Transverse colon (tissue), 4 donors: Measurements from ENCODE around the gene FMNL2. TPM values are rescaled to one million over a fixed set of nuclear protein-coding genes. Genes with fewer than 3 reads are reported as not detected.

Experiments used
- DNase-seq: peaks from one replicate; pipeline ENCODE4 v3.0.0-alpha.2; 2019
- H3K27ac ChIP-seq, 4 donors: fragments of 200-600 bp; sonication (generic); 2 replicates each; pipeline ENCODE4 v1.5.1; 2016 to 2018; ENCODE audit warnings: inconsistent platforms in 4 of 4
- H3K27me3 ChIP-seq: fragments of 200-600 bp; sonication (generic); 2 replicates; pipeline ENCODE4 v1.5.1; 2017; ENCODE audit warnings: inconsistent platforms
- H3K36me3 ChIP-seq, 4 donors: fragments of 200-600 bp; sonication (generic); 2 replicates each; pipeline ENCODE4 v1.5.1; 2017 to 2019; ENCODE audit warnings: inconsistent platforms in 4 of 4
- H3K4me1 ChIP-seq, 4 donors: fragments of 200-600 bp; sonication (generic); 2 replicates each; pipeline ENCODE4 v1.5.1; 2017 to 2020; ENCODE audit warnings: inconsistent platforms in 4 of 4
- H3K4me3 ChIP-seq, 4 donors: fragments of 200-600 bp; sonication (generic); 1 replicate in 1 of 4; 2 replicates in 3 of 4; pipeline versions ENCODE4 v1.5.1 to v1.6.1; 2017 to 2019; ENCODE audit warnings: inconsistent platforms in 4 of 4
- H3K9me3 ChIP-seq, 2 donors: fragments of 200-600 bp; sonication (generic); 2 replicates each; pipeline ENCODE4 v1.5.1; 2017 to 2019; ENCODE audit warnings: inconsistent platforms in 2 of 2
- CTCF ChIP-seq, 5 experiments: fragments of 200-600 bp in 3 of 5; fragments of 450-650 bp in 2 of 5; sonication (generic) in 3 of 5; IDR thresholded peaks; 1 replicate in 2 of 5; 2 replicates in 3 of 5; pipeline ENCODE4 v1.5.1; 2016 to 2017; ENCODE audit warnings: antibody characterized with exemption in 5 of 5, inconsistent platforms in 3 of 5, mild to moderate bottlenecking in 2 of 5, moderate library complexity in 1 of 5
- EP300 ChIP-seq: sonication (generic); formaldehyde crosslinking; IDR thresholded peaks from one replicate; pipeline ENCODE4 v1.6.1; 2017; ENCODE audit warnings: antibody characterized with exemption, low read depth
- POLR2A ChIP-seq: fragments of 450-650 bp; IDR thresholded peaks from one replicate; pipeline ENCODE4 v1.6.1; 2016; ENCODE audit warnings: antibody characterized with exemption, mild to moderate bottlenecking, moderate library complexity
- POLR2AphosphoS5 ChIP-seq, 3 donors: sonication (generic); formaldehyde crosslinking; IDR thresholded peaks; one replicate each; pipeline ENCODE4 v1.6.1; 2016; ENCODE audit warnings: antibody characterized with exemption in 3 of 3
- WGBS, 2 donors: methylation state at CpG; one replicate each; pipeline ENCODE4 v1.1.5; 2018; ENCODE audit warnings: low coverage in 1 of 2; 5-methylcytosine and 5-hydroxymethylcytosine counted together
- in situ Hi-C, 4 donors: fragments of 200-750 bp; cut with MboI; loops; one replicate each; pipeline versions ENCODE4 v1.15.0 to v1.15.1; 2017; ENCODE audit warnings: low sequenced_read_pairs in 3 of 4, low pct_ligation_motif_present in 1 of 4, low pct_unique_long_range_greater_than_20kb in 1 of 4
- intact Hi-C: fragments of 100-400 bp; cut with DNase I; formaldehyde crosslinking; loops from one replicate; pipeline ENCODE4 v1.15.1; 2023; ENCODE audit warnings: low total_unique reads
- total RNA-seq, 4 donors: library from RNA; depleted of rRNA; stranded (reverse); fragments of >200 nt; gene quantifications; one replicate each; pipeline ENCODE4 v1.1.0, GENCODE V29; 2016

Gene FMNL2
- total RNA-seq, 4 donors from 2014 or later, result 9.2 to 31.4 (median 23.9) TPM

- peak in 2 of 3 donors; percentile 24 to 55 for TF ChIP-seq POLR2AphosphoS5 (IDR thresholded peaks at IDR 0.05)
- no peak for TF ChIP-seq EP300
- DNase-seq, result no peak
- in situ Hi-C loops, result no loop called here
Observed at GRCh38 chr2:152499896-152500735, 165.1 kb downstream of the FMNL2 start.

GRCh38 chr2:152500772-152501171 is 165.8 kb downstream of the FMNL2 start:
- Histone ChIP-seq H3K9me3 (no peaks in the 10 kb centered on the region), H3K4me3 (no peak overlapping the region), H3K27me3 (no peaks in the 10 kb centered on the region), H3K27ac (peak overlapping the region; percentile 23 to 71 (median 70)), H3K4me1 (peaks cover 0 to 33% (median 9%) of the 10 kb centered on the region in 4 donors), H3K36me3 (no peaks in the 10 kb centered on the region)
- TF ChIP-seq CTCF (IDR thresholded peaks at IDR 0.05) (no peak), POLR2AphosphoS5 (IDR thresholded peaks at IDR 0.05) (no peak)
- intact Hi-C loops, result no loop called here
- 80 to 88% methylated on average over 5 to 8 of the region's 8 CpGs for WGBS, 2 donors
- in situ Hi-C loops, result no loop called here
- DNase-seq, result no peak

More at GRCh38 chr2:152499896-152500735, 165.1 kb downstream of the FMNL2 start:
- H3K27me3 ChIP-seq, result no peaks in the 10 kb centered on the region
- no peaks in the 10 kb centered on the region for H3K36me3 ChIP-seq
- intact Hi-C loops, result no loop called here
- H3K9me3 ChIP-seq, result no peaks in the 10 kb centered on the region
- H3K27ac ChIP-seq, result peak overlapping the region; percentile 23 to 71 (median 70)
- peaks cover 0 to 33% (median 9%) of the 10 kb centered on the region in 4 donors for H3K4me1 ChIP-seq
- H3K4me3 ChIP-seq, result no peak overlapping the region
- 77 to 83% methylated on average over 5 to 14 of the region's 14 CpGs for WGBS, 2 donors

DNA sequence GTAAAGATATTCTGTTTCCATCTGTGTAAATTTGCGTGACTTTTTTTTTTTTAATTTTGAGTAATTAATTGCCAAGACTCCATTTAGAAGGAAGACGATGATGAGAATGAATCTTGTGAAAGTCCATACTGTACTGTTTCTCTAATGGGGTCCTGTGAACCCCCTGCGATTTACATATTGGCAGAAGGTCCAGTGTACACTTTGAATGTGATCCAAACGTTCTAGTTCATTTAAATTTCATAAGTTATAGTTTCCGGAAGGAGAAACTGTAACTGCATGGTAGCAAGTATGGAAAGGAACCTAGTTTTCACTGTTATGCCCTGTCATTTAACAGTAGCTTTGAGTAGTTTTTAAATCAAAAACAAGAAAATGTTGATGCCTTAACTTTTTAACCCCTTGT is 166.7 kb downstream of the FMNL2 start:
- H3K4me3 ChIP-seq, result no peak overlapping the region
- H3K4me1 ChIP-seq, result peaks cover 0 to 33% (median 9%) of the 10 kb centered on the region in 4 donors
- no peak overlapping the region for H3K27ac ChIP-seq
- in situ Hi-C loops, result no loop called here
- intact Hi-C loops, result no loop called here
- no peaks in the 10 kb centered on the region for H3K36me3 ChIP-seq
- no peaks in the 10 kb centered on the region for H3K9me3 ChIP-seq
- TF ChIP-seq POLR2A, result no peak
- TF ChIP-seq EP300, result no peak
- no peak for TF ChIP-seq POLR2AphosphoS5 (IDR thresholded peaks at IDR 0.05)
- TF ChIP-seq CTCF (IDR thresholded peaks at IDR 0.05), result no peak
- no peaks in the 10 kb centered on the region for H3K27me3 ChIP-seq
- WGBS, 2 donors, result 89% methylated on average over 5 of the region's 5 CpGs
- DNase-seq, result no peak

GRCh38 chr2:152504618-152505017 is 169.6 kb downstream of the FMNL2 start:
- in situ Hi-C loops, result no loop called here
- no peaks in the 10 kb centered on the region for H3K27me3 ChIP-seq
- TF ChIP-seq EP300 (no peak), CTCF (IDR thresholded peaks at IDR 0.05) (no peak), POLR2AphosphoS5 (IDR thresholded peaks at IDR 0.05) (no peak), POLR2A (no peak)
- no peak overlapping the region for H3K27ac ChIP-seq
- H3K9me3 ChIP-seq, result no peaks in the 10 kb centered on the region
- intact Hi-C loops, result no loop called here
- peaks cover 0 to 12% (median 0%) of the 10 kb centered on the region in 4 donors for H3K4me1 ChIP-seq
- WGBS, 2 donors, result 85% methylated on average over 3 of the region's 3 CpGs; no CpG with 5 or more reads in 1 of the 2 donors
- H3K36me3 ChIP-seq, result no peaks in the 10 kb centered on the region
- H3K4me3 ChIP-seq, result no peak overlapping the region
- DNase-seq, result no peak
